NCI-H2029 treated with DMSO at 0.1 percent for 48 hours (cell line): ENCODE data around the gene SULT1A2.
"Not testable (repeated sequence)": the region's sequence is repeated elsewhere in the genome, so short reads cannot be mapped to it uniquely, and the experiment has no call there.

Experiments
- DNase-seq: peaks from one replicate; lab custom pipeline; 2025; lab: John Stamatoyannopoulos, UW

SULT1A2 gene

DNA sequence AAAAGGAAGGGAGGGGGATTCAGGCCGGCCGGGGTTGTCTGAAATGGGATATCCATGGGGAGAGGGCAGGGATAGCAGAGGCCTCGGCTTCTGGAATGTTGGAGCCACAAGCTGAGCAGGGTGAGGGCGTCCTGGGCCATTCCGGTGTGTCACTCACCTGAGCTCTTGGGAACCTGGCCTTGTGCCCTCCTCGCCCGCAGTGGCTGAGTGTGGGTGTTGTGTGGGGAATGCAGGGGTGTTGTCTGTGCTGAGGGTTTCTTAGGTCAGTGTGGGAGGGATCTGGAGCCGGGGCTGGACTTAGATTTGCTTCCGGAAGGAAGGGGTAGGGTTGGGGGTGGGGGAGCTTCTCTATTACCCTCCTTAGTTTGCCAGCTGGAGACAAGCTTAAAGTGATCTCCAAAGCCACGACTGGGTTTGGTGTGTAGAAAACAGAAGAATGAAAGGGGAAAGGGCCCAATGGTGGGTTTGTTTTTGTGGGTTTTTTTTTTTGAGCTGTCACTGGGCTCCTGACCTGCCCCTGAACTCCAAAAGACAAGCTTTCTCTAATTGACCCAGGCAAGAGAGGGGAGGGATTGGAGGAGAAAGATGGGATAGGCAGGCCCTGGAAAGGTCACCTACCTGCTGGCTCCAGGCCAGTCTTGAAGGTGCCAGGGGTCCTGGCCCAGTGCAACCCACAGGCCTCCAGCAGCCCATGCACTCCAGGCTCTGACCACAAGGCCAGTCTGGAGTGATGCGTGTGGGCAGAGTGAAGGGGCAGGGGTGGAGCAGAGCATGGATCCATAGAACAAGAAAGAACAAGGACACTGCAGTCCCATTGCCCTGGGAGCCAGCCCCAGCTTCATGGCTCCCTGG lies at the start of gene SULT1A2:
SULT1A2 (minus strand) TSS at position 211 of the 852 bp plus-strand sequence. CDS start 1,120 bp downstream, outside the sequence.
- no peak for DNase-seq

DNA sequence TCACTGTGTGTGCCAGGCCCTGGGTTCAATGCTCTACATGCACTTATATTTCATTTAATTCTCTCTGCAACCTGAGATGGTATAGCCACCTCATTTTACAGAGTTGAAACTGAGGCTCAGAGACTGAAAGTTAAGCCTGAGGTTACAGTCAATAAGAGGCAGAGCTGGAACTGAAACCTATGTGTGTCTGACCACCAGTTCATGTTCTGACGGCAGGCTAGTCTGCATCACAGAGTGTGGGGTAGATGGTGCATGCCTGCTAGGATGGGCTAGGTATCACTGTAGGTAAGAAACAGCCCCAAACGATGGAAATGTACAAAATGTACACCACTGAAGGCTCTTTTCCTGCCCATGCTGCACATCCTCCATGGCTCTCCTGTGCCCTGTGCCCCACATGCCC lies 43.1 kb upstream of the SULT1A2 start:
- not testable (repeated sequence) for DNase-seq

DNA sequence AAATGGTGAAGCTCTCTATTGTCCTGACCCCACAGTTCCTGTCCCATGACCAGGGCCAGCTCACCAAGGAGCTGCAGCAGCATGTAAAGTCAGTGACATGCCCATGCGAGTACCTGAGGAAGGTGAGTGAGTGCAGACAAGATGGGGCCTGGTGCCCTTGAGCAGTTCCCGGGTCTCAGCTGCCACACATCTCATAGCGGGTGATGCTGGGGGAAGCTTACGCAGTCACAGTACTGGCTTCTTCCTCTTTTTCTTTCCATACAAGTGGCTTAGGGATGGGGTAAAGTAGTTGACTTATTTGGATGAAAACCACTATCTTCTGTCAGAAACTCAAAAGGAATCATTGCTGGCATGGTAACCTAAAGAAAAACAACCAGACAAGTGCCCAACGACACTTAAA lies 41.5 kb upstream of the SULT1A2 start:
- not testable (repeated sequence) for DNase-seq

DNA sequence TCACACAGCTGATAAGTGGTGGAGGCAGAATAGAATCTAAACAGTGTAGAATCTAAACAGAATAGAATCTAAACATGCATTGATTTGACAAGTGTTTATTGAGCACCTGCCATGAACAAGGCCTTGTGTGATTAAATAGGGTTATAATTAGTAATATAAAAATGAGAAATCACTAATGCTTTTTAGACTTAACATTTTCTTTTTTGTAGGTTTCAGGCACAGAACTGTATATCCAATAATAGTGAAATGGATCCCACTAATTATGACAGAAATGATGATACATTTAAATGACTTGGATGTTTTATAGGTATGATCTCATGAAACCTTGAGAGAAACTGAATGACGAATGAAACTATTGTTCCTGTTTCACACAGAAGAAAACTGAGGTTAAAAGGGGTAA lies 40.9 kb upstream of the SULT1A2 start, which contains the start of gene NPIPB8:
NPIPB8 (plus strand) TSS at position 301 of the 400 bp plus-strand sequence. CDS start 296 bp downstream, outside the sequence.
- DNase-seq: not testable (repeated sequence)

DNA sequence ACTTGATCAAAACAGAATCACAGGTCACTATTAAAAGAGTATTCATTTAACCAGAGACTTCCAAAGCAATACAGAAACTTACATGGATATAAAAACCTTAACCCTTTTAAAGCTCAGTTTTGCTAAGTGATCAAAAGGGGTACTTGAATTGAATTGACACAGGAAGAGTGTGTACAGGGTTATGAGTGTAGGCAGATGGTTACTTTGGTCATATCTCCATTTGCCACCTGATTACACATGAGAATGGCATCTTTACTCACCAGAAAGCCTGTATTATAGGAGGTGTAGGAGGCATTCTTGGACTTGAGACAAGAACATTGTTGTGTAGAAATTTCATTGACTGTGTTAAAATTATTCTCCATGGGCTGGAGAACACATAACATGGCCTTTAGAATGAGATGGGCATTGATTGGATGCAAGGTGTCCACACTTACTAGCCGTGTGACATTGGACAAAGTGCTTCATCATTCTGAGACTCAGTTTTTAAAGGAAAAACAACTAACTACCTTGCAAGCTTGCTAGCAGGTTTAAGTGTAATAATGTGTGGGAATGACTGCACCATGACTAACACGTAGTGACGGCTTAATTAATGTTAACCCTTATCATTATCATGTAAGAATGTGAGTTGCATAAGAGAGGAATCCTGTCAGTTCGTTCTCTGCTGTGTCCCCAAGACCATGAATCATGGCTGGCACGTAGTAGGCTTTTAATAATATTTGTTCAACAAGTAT lies 39.4 kb upstream of the SULT1A2 start:
- DNase-seq: not testable (repeated sequence)

DNA sequence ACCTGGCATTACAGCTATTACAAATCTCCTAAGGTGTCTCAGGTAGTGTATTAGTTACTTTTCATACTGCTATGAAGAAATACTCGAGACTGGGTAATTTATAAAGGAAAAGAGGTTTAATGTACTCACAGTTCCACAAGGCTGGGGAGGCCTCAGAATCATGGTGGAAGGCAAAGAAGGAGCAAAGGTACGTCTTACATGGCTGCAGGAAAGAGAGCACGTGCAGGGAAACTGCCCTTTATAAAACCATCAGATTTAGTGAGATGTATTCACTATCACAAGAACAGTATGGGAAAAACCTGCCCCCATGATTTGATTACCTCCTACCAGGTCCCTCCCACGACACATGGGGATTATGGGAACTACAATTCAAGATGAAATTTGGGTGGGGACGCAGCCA lies 34.1 kb upstream of the SULT1A2 start:
- not testable (repeated sequence) for DNase-seq

DNA sequence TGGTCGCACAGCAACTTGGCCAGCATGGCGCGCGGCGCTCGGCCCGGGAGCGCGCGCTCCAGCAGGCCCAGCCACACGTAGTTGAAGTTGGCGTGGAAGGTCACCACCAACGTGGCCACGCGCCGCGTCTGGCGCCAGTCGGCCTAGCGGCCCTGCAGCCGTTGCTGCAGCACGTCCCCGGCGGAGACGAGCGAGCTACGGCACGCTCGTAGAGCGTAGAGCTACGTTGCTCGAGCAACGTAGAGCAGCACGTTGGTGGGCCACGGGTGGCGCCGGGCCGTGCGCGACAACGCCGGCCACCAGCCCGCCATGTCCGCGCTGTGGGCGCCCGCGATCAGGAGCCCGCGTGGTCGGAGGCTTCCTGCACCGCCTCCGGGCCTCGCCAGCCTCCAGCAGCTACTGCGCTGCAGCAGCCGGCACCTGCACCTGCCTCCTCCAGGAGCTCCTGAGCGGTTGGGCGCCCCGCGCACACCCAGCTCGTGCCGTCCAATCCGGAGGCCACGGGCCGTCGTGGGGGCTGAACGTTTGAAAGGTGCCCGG lies 26.4 kb upstream of the SULT1A2 start:
- DNase-seq: peak; percentile 13

DNA sequence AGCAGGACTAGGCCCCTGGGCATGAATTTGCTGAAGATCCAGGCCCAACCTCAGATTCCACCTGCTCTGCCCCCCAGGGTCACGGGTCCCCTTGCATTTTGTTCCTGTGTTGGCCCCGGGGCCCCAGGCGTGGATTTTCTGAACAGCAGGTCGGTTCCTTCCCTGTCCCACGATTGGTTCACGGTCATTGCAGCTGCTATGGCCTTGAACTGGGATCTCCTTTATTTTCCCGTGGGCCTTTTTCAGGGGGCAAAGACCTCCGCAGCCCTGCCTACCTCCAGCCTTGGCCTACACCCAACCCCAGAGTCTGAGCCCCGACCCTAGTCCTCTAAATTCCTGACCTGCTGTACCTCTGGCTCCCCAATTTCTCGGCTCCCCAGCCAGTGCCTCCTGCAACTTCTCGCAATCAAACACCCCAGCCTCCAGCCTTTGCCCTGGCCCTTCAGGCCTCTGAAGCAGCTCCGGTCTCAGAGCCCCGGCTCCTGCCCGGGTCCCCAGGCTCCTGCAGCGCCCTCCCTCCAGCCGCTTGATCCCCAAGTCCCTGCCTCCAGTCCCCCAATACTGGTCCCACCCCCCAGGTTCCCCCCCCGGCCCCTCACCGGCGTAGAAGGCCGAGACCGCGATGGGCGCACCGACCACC lies 25.8 kb upstream of the SULT1A2 start:
- not testable (repeated sequence) for DNase-seq

DNA sequence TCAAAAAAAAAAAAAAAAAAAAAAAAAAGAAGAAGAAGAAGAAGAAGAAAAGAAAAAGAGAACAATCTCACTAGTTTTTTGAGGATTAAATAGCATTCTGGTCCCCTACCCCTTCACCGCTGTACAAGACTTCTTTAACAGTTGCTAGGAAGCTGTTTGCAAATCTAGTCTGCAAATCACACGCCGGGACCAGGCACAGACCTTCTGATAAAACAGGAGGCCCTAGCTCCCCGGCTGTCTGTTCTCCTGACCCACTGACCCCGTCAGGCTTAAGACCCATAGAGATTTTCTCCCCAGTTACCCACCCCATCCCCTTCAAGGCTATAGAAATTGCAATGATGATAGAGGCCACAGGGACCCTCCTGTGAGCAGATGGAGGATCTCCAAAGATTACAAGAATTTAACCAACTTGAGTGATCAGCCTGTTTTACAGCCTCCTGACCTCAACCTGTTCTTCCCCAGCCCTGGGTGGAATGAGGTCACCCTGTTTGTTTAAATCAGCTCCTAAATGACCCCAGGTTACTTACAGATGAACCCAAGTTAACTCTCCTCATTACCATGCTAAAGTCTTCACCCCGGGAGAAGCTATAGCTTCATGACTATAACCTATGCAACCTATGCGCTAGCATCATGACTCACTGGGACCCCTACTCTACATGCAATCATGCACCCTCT lies 24.8 kb upstream of the SULT1A2 start:
- no peak for DNase-seq

DNA sequence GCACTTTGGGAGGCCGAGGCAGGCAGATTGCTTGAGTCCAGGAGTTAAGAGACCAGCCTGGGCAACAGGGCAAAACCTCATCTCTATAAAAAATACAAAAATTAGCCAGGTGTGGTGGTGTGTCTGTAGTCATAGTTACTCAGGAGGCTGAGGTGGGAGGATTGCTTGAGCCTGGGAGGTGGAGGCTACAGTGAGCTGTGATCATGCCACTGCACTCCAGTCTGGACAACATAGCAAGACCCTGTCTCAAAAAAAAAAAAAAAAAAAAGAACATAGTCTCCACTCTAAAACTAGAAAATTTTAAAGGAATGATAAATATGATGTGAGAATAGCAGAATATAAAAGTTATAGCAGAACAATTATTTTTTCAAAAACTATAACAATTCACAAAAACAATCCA lies 23.5 kb upstream of the SULT1A2 start:
- DNase-seq: not testable (repeated sequence)

DNA sequence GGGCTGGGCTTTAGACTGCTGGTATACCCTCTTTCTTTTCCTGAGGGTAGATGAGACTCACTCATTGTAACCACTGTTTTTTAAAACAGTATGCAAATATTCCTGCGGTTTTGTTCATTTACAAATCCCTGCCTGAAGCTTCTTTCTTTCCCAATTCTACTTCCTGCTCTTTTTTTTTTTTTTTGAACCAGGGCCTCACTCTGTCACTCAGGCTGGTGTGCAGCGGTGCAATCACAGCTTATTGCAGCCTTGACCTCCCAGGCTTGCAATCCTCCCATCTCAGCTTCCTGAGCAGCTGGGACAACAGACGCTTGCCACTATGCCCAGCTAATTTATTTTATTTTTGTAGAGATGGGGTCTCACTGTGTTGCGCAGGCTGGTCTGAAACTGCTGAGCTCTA lies 21.0 kb upstream of the SULT1A2 start:
- no peak for DNase-seq

DNA sequence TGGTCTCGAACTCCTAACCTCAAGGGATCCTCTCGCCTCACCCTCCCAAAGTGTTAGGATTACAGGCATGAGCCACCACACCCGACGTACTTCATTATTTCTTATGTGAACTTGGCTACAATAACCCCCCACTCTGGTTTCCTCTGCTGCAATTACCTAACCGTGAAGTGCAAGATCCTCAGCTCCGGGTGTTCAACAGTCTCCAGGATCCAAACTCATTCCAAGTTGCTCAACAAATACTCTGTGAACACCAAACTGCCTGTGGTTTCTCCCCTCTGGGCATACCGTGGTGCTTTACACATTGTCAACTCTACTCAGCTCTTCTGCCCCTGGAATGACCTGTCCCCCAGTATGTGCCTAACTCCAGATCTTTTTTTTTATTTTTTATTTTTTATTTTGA lies 19.8 kb upstream of the SULT1A2 start:
- no peak for DNase-seq

DNA sequence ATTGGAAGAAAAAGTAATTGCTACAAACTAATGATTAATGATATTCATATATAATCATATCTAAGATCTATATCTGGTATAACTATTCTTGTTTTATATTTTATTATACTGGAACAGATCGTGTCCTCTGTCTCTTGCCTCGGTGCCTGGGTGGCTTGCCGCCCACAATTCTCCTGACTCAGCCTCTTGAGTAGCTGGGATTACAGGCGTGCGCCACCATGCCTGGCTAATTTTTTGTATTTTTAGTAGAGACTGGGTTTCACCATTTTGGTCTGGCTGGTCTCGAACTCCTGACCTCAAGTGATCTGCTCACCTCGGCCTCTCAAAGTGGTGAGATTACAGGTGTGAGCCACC lies 19.4 kb upstream of the SULT1A2 start:
- not testable (repeated sequence) for DNase-seq

DNA sequence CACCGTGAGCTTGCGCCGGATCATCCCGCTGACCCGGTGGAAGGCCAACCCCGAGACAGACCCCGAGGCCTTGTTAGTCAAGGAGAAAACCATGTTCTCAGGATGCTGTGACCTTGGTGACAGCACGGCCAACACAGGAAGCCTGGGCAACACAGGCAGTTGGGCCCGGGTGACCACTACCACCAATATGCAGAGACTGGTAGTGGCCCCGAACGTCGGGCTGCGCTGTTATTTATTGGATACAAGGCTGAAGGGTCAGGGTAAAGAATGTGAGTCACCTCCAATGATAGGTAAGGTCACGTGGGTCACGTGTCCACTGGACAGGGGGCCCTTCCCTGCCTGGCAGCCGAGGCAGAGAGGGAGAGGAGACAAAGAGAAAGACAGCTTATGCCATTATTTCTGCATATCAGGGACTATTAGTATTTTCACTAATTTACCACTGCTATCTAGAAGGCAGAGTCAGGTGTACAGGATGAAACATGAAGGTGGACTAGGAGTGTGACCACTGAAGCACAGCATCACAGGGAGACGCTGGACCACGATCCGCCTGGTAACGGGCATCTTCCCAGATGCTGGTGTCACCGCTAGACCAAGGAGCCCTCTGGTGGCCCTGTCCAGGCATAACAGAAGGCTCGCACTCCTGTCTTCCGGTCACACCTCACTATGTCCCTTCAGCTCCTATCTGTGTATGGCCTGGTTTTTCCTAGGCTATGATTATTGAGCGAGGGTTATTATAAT lies 18.8 kb upstream of the SULT1A2 start:
- DNase-seq: not testable (repeated sequence)

DNA sequence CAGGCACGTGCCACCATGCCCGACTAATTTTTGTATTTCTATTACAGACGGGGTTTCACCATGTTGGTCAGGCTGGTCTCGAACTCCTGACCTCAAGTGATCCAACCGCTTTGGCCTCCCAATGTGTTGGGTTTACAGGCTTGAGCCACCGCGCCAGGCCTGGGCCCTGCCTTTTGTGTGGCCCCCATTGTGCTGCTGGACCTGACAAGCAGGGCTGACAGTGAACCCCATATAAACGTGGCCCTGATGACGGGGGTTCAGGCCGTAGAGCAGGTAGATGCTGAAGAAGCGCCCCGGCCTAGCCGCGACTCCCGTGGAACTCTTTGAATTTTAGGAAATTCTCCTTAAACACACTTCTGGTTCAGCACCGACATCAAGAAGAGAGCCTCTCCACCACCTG lies 17.7 kb upstream of the SULT1A2 start:
- DNase-seq: not testable (repeated sequence)

DNA sequence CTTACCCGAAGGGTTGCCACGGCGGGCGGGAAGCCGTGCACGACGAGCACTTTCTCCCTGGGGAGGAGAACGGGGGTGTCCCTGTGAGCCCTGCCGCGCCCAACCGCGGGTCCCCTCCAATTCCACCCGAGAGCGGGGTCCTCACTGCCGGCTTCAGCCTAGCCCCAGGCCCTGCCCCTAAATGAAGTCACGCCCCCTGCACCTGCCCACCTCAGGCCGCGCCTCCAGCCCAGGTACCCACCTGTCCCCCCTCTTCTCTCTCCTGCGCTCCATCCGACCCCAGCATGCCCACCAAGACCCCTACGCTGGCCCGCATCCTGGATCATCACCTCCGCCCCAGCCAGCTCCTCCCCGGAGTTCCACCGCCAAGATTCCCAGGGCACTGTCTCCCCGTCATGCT lies 17.1 kb upstream of the SULT1A2 start:
- not testable (repeated sequence) for DNase-seq

DNA sequence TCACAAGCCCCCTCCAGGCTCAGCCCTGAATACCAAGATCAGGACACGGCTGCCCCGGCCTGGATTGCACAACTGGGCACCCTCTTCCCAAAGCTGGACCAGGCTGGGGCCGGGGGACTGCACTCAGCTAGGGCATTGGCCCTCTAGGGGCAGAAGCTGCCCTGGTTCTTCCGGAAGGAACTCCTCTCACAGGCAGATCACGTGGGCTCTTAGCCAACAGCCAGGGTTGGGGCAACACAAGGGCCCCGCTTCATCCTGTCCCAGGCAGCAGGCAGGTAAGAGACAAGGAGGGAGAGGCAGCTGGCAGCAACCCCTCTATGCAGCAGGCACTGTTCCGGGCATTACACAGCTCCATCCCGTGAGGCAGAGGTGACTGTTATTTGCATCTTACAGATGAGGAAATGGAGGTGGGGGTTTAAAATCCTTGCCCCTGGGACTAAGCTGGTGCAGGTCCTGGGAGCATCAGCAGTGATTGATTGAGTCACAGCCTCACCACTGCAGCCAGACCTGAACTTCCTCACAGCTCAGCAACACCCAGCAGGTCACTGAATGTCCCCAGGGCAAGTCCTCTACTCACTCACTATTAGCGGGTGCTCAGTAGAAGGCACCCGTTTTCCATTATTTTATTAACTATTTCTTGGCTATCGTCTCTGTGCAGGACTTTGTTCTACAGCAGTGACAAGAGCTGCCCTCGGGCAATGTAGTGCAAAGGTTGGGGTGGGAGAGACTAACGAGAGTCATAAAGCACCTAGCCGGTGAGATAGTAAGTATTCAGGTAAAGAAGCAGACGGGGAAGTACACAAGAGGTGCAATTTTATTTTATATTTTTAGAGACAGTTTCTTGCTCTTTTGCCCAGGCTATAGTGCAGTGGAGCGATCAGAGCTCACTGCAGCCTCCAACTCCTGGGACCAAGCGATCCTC lies 15.8 kb upstream of the SULT1A2 start:
- not testable (repeated sequence) for DNase-seq

DNA sequence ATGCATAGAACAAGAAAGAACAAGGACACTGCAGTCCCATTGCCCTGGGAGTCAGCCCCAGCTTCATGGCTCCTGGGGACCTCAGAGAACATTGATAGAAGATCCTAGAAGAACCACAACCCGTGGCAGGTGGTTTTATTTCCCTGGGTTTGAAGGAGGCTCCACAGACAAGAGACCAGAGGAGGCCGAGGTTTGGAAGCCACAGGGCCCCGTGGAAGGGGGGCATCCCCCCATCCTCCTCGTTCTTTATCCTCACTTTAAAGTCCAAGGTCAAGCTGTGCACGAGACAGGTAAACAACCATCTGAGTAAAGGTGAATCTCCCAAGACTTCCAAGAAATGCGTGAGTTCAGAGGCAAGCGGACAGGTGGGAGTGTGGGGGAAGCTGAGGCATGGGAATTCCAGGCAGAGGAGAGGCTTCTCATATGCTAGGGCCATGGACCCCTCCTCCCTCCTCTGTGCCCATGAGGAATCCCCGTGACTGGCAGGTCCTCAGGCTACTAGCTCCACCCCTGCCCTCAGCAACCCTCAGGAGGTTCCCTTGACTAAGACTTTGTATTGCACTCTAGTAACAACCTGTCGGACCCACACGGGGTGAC lies 13.8 kb upstream of the SULT1A2 start:
- no peak for DNase-seq
